ENCODE measurements around the gene LGALSL. TPM values are rescaled to one million over a fixed set of nuclear protein-coding genes. Genes with fewer than 3 reads are reported as not detected.

The LGALSL gene
- total RNA-seq, 1 experiment from 2014 or later, result 23.8 TPM

GRCh38 chr2:64466478-64467085 is 12.6 kb downstream of the LGALSL start:
- DNase-seq, result no peak
- no peaks in the 10 kb centered on the region for H3K79me2 ChIP-seq (ENCODE audit: insufficient read depth, low read length)
- no peaks in the 10 kb centered on the region for H4K20me1 ChIP-seq (ENCODE audit: control insufficient read depth, insufficient read depth, insufficient read length)
- H3K56ac ChIP-seq (ENCODE audit: insufficient read length, low read depth, low read length), result no peak overlapping the region
- H3K4me1 ChIP-seq (ENCODE audit: insufficient read depth, low read length), result 0 out of 2 replicates have a peak, but pooled peaks cover 2% of the 10 kb centered on the region
- WGBS (ENCODE audit: extremely low coverage, insufficient read length, low lambda C conversion rate), result no CpG with 5 or more reads among the region's 6 CpGs
- Mint-ChIP-seq H3K4me3 (no peak overlapping the region), H3K4me1 (peaks cover 18 to 33% of the 10 kb centered on the region in 2 experiments), H3K9me3 (no peaks in the 10 kb centered on the region), H3K27me3 (ENCODE audit: low read depth) (no peaks in the 10 kb centered on the region), H3K27ac (no peak overlapping the region), H3K36me3 (ENCODE audit: insufficient read depth in 1 of 3, low read depth in 3 of 3) (no peaks in the 10 kb centered on the region)
- no peak overlapping the region for H3K4me2 ChIP-seq (ENCODE audit: insufficient read depth, insufficient read length, low read length)
- H2AK5ac ChIP-seq (ENCODE audit: insufficient read length, low read length), result no peak overlapping the region
- no peak overlapping the region for H2AFZ ChIP-seq (ENCODE audit: low read length)
- H4K91ac ChIP-seq (ENCODE audit: insufficient read length, low read depth, low read length), result no peak overlapping the region
- H3K79me1 ChIP-seq (ENCODE audit: insufficient read depth, low read depth, low read length, poor library complexity, severe bottlenecking), result no peaks in the 10 kb centered on the region
- no peak for TF ChIP-seq CTCF (conservative IDR thresholded peaks at IDR 0.05)
- no peak overlapping the region for H3K23ac ChIP-seq (ENCODE audit: insufficient read length, low read depth, low read length)
- H3K9me3 ChIP-seq (ENCODE audit: control insufficient read depth, low read depth, low read length), result no peaks in the 10 kb centered on the region
- no peak overlapping the region for H2BK12ac ChIP-seq (ENCODE audit: insufficient read length, low read depth, low read length)
- no peak overlapping the region for H3K14ac ChIP-seq (ENCODE audit: insufficient read depth, low read length)
- H4K8ac ChIP-seq (replicated peaks; ENCODE audit: insufficient read length, low read depth, low read length), result no peak overlapping the region
- no peak overlapping the region for H2BK15ac ChIP-seq (ENCODE audit: low read depth, low read length)
- no peak overlapping the region for H4K5ac ChIP-seq (ENCODE audit: insufficient read length, low read depth, low read length)
- no peak overlapping the region for H2BK120ac ChIP-seq (ENCODE audit: low read depth, low read length, poor library complexity, severe bottlenecking)
- no peaks in the 10 kb centered on the region for H3K27me3 ChIP-seq (ENCODE audit: insufficient read depth, low read length)
- no peak overlapping the region for H3K18ac ChIP-seq (ENCODE audit: insufficient read length, low read depth, low read length)
- no peak overlapping the region for H3K4ac ChIP-seq (ENCODE audit: low read depth, low read length)
- H2BK5ac ChIP-seq (ENCODE audit: insufficient read length, low read length), result no peak overlapping the region
- H3T11ph ChIP-seq (ENCODE audit: low read length), result no peak overlapping the region
- H2BK20ac ChIP-seq (ENCODE audit: low read depth, low read length, poor library complexity, severe bottlenecking), result no peak overlapping the region
- no peak overlapping the region for H3K27ac ChIP-seq (ENCODE audit: insufficient read length, low read depth, low read length)
- no peak overlapping the region for H3K9ac ChIP-seq (ENCODE audit: extremely low read depth, insufficient read length, low read length)
- no peaks in the 10 kb centered on the region for H3K23me2 ChIP-seq (ENCODE audit: insufficient read length, low read depth, low read length, poor library complexity, severe bottlenecking)

Data from H9 (cell line).